Measurements from ENCODE around the gene DTD2.
"Not testable (repeated sequence)": the region's sequence is repeated elsewhere in the genome, so short reads cannot be mapped to it uniquely, and the experiment has no call there.

Gene DTD2

GRCh38 chr14:31456841-31457664, at the start of gene DTD2:
Gene DTD2, minus strand, starts transcription at chr14:31457506. Its CDS starts 113 bp downstream, at chr14:31457393.
- FAIRE-seq (peak; percentile 87), DNase-seq (ENCODE audit: insufficient read length, low spot score) (peak; percentile 85)

DNA sequence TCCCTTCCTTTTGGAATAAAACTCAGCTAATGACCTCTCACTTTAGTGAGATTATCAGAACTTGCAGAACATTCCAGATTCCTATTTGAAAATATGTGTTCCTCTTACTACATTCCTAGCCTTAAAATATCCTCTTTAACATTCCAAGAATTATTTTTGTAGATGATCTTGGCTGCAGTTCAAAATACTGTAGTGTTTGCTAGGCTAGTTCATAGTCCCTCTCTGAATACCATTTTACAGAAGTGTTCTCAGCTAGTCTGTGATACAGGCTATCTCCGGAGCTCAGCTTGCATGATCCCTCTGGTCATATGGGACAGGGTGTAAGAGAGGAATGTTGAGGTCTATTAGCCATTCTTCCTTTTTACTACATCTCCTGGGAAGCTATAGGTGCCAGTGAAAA, 48.1 kb upstream of the DTD2 start:
- DNase-seq (ENCODE audit: insufficient read length, low spot score): no peak
- no peak for FAIRE-seq

DNA sequence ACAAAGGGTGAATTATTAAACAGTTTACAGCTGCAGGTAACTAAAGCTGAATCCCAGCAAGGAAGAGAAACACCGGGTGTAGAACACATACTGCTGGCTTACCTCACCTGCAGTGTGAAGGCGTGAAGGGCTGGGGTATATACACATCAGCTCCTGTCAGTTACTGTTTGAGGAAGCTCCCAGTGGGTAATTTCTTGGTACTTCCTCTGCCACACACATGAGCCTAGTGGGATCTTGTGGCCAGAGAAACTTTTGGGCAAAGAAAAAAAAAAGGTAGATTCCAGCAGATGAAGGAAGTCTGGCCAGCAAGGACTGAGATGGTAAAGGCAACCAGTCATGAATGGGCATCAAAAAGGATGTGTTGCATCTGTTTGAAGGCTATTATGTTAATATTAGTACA, 44.6 kb upstream of the DTD2 start:
- DNase-seq (ENCODE audit: insufficient read length, low spot score) (no peak), FAIRE-seq (no peak)

- DNase-seq (ENCODE audit: insufficient read length, low spot score): no peak
- no peak for FAIRE-seq
These were observed 35.6 kb upstream of the DTD2 start for GRCh38 chr14:31492759-31493498.

DNA sequence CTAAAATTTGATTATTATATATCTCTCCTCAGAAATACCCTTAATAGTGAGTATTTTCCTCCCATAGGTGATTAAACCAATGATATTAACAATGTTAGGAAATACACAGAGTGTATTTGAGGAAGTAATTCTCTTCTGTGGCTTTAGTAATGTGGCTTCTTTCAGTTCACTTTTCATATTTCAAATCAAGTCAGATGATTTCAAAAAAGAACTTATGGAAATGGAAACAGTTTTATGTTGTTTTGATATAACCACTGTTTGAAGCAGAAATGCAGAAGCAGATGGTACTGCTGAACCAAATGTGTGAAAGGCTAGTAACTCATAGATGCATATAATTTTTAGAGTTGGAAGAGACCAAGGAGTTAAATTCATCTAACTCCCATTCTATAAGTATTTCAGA, 32.4 kb upstream of the DTD2 start:
- FAIRE-seq: no peak
- no peak for DNase-seq (ENCODE audit: insufficient read length, low spot score)

- no peak for FAIRE-seq
- DNase-seq (ENCODE audit: insufficient read length, low spot score): no peak
These were observed 30.6 kb upstream of the DTD2 start, which contains the start of gene GPR33 for GRCh38 chr14:31487886-31488285. Gene GPR33, minus strand, starts transcription at chr14:31488039. Its CDS starts 4,074 bp downstream, at chr14:31483965.

GRCh38 chr14:31486764-31487163, 29.5 kb upstream of the DTD2 start:
- no peak for FAIRE-seq
- no peak for DNase-seq (ENCODE audit: insufficient read length, low spot score)

GRCh38 chr14:31484754-31485153, 27.4 kb upstream of the DTD2 start:
- DNase-seq (ENCODE audit: insufficient read length, low spot score): no peak
- FAIRE-seq: no peak

- no peak for FAIRE-seq
- DNase-seq (ENCODE audit: insufficient read length, low spot score): no peak
These were observed 22.9 kb upstream of the DTD2 start for GRCh38 chr14:31480156-31480555.

DNA sequence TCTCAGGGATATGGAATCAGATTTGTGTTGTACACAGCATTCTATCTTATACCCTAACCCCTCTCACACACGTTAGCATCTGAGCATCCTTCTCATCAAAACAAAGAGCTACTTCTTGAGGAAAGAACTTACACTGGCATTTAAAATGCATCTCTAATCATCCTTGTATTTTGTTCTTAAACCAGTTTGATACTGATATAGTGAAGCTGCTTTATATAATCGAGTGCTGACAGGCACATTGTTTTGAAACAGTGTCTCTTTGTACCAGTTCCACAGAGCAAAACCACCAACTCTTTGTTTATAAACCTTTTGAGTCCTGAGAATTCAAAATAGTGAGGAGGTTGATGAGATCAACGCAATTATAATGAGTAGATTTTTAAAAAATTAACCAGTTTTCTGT, 21.7 kb upstream of the DTD2 start:
- FAIRE-seq (no peak), DNase-seq (ENCODE audit: insufficient read length, low spot score) (no peak)

DNA sequence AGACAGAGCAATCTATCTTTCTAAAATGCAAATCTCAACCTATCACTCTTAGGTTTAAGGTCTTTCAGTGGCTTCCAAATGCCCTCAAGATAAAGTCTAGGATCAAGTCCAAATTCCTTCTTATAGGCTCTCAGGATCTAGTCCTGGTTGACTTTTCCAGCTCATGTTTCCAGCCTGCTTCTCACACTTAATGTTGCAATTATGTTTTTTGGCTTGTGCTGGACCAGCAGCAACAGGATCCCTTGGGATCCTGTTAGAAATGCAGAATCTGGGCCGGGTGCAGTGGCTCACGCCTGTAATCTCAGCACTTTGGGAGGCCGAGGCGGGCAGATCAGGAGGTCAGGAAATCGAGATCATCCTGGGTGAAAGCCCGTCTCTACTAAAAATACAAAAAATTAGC, 19.9 kb upstream of the DTD2 start:
- FAIRE-seq (no peak), DNase-seq (ENCODE audit: insufficient read length, low spot score) (no peak)

DNA sequence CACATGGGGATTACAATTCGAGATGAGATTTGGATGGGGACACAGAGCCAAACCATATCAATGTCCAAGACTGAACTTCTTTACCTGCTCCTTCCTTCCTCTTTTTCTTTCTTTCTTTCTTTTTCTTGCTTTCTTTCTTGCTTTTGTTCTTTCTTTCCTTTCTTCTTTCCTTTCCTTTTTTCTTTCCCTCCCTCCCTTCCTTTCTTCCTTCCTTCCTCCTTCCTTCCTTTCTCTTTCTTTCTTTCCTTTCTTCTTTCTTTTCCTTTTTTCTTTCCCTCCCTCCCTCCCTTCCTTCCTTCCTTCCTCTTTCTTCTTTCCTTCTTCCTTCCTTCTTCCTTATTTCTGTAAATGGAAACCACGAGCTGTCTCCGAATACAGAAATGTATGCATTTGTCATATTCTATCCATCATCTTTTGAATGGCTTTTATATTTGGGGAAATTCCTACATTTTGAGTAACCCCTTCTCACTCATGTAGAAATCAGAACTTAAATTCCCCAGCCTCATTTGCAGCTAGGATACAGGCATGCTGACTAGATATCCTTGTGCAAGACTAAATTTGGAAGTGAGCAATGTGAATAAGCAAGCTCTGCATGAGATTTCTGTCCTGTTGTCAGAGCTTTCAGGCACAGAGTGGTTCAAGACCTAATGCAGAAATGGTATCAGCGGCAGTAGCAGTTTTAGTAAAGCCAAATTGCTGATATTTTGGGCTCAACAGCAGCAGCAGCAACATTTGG, 19.0 kb upstream of the DTD2 start:
- no peak for FAIRE-seq
- no peak for DNase-seq (ENCODE audit: insufficient read length, low spot score)

- no peak for DNase-seq (ENCODE audit: insufficient read length, low spot score)
- no peak for FAIRE-seq
These were observed 9.2 kb upstream of the DTD2 start for GRCh38 chr14:31466554-31466953.

DNA sequence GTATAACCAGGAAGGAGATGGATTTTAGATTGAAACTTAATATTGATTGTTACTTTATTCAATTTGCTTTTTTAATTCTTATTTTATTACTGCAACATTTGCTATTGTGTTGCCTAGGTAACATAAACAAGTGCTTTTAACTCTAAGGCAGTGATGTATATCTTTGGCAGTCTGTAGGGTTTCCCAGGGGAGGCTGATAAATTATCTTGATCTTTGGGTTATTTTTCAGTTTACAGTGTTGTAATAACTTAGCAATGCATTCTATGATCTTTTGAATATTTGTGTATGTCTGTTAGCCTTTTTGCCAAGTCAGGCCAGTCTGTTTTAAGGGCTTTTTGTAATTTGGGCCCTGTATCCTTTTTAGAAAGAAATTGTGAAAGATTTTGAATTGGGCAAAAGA, 7.8 kb upstream of the DTD2 start:
- FAIRE-seq: no peak

GRCh38 chr14:31462450-31462849, 5.1 kb upstream of the DTD2 start:
- not testable (repeated sequence) for DNase-seq (ENCODE audit: insufficient read length, low spot score); FAIRE-seq

More for the DNA sequence above, 7.8 kb upstream of the DTD2 start:
- DNase-seq (ENCODE audit: insufficient read length, low spot score): no peak

DNA sequence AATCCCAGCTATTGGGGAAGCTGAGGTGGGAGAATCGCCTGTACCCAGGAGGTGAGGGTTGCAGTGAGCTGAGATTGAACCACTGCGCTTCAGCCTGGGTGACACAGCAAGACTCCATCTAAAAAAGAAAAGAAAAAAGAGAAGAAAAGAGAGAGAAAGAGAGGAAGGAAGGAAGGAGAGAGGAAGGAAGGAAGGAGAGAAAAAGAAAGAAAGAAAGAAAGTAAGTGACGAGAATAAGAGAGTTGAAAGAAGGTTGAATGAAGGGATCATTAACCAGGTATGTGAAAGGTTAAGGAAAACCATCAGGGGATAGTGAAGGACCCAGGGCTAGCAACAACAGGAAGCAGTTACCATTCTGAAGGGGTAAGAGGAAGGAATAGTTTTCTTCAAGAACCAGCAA, 4.2 kb upstream of the DTD2 start:
- FAIRE-seq (no peak), DNase-seq (ENCODE audit: insufficient read length, low spot score) (no peak)

DNA sequence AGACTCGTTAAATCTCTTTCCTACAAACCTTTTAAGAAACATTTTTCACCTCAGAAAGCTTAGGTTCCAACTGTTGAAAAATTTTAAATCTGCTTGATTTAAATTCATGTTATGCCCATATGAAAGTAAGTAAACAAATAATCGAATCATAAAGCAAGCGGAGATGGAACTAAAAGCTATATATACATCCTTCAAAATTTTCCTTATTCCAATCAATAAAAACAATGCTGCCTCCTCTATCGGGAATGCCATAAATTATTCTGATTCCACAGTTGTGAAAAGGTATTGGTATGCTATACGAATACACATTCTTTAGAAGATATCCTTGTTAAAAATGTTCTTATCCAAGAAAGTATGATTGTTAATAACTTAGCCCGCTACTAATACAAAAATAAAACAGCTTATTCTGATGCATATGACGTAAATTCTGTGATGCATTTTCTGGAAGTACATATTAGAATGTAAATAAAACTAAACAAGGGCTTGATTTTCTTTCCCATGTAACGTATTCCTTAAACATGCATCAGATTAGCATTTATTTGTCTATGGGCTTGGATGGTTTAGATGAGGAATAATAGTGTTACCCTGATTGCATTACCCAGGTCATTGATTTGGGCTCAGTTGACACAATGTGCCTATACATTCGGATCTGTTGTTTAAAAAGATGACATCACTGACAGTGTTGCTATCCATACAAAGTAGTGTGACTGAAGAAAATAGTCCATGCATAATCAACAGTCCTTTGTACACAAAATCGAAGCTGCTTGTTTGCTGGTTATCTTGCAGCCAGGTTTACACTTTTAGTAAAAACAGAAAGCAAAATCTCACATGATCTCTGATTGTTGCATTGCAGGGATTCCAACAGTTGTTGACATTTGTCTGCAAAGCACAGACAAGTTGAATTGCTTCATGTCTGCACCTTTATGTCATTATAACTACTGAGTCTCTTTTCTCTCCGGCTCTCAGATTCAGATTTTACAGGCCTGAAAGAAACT, 656 bp upstream of the DTD2 start:
- FAIRE-seq (no peak), DNase-seq (ENCODE audit: insufficient read length, low spot score) (no peak)

GRCh38 chr14:31449971-31450610, 7.2 kb downstream of the DTD2 start:
- DNase-seq (ENCODE audit: insufficient read length, low spot score): no peak
- peak; percentile 68 for FAIRE-seq

DNA sequence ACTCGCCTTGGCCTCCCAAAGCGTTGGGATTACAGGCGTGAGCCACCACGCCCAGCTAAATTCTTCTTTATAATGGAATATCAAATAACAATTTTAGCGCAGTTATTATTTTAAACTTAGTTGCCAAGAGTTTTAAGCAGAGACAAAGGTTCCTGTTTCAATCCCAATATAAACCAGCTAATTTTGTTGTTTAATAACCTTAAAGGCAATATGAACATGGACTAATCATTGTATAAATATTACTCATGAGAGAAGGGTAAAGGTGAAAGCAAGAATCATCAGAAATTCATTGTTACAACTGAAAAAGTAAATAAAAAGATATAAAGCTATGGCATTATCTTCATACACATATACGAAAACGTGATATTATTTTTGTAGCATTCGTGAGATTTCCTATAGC, 8.2 kb downstream of the DTD2 start:
- DNase-seq (ENCODE audit: insufficient read length, low spot score) (no peak), FAIRE-seq (no peak)

DNA sequence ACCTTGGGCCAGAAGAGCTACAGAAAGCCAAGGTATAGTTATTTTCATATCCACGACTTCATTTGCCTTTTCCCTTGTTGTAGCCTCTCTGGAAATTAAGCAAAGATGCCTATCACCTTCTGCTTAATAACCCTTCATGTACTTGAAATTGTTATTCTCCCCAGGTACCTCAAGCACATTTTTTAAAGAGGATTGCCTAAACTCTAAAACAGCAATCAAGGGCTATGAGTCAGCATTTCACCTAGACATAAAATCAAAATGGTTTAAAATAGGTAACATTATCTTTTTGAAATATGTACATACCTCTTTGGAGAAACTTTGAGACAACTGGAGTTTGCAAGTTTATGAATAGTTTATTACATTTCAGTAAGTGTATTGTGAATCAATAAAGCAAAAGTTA, 11.6 kb downstream of the DTD2 start:
- no peak for DNase-seq (ENCODE audit: insufficient read length, low spot score)
- peak; percentile 4 for FAIRE-seq

Measured in GM19239 (cell line).